Measurements from ENCODE around the gene GNA12. TPM values are rescaled to one million over a fixed set of nuclear protein-coding genes. Genes with fewer than 3 reads are reported as not detected.
A peak's percentile ranks its signal among the peaks of the same experiment; 100 is the strongest.

The GNA12 gene
- total and polyA plus RNA-seq, 2 experiments from 2014 or later = 11.2 to 13.8 TPM

DNA sequence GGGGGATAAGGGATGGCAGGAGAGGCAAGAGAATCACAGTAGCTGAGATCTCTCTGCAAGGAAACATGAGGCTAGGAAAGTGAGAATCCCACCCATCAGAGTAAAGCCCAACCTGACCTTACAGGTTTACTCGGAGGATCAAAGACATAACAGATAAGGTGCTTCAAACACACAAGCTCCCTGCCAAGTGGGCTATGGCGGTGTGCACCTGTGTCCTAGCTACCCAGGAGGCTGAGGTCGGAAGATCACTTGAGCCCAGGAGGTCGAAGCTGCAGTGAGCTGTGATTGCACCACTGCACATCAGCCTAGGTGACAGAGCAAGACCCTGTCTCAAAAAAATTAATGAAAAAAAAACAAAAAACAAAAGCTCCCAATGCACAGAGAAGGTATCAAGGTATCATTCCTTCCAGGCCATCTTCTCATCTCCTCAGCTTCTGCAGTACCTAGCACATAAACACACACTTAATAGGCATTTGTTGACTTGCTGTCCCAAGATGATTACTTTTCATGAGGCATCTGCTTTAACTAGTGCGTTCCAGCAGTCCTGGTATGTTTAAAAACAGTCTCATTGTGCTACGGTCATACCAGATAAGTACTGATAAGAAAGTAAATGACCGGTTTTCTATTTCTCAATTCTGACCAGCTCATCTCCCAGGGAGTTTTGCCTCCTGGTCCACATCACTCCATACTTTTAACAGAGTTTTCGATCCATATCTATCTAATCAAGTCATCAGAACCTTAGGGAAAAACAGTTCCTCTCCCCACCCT is 13.3 kb downstream of the GNA12 start:
- DNase-seq = no peak
- H2AFZ ChIP-seq = no peak overlapping the region
- 89 to 90% methylated on average over 8 of the region's 8 CpGs for WGBS, 2 experiments (ENCODE audit: low coverage in 1 of 2, low lambda C conversion rate in 2 of 2, missing lambda C conversion rate in 2 of 2)
- no peak overlapping the region for H3K27ac ChIP-seq
- no peaks in the 10 kb centered on the region for H3K9me3 ChIP-seq (ENCODE audit: low read depth)
- H3K27me3 ChIP-seq (replicated peaks; ENCODE audit: insufficient read depth) = no peaks in the 10 kb centered on the region
- no peaks in the 10 kb centered on the region for H3K9me2 ChIP-seq (ENCODE audit: insufficient read depth)
- H3K4me2 ChIP-seq (ENCODE audit: unreplicated experiment) = no peak overlapping the region
- no peak for TF ChIP-seq EZH2 (IDR thresholded peaks at IDR 0.05; ENCODE audit: insufficient read depth, poor library complexity, severe bottlenecking)
- no peak for TF ChIP-seq EZH2phosphoT487 (IDR thresholded peaks at IDR 0.05; ENCODE audit: insufficient read depth, low read depth)
- in situ Hi-C loops (cut with MboI) = no loop called here
- 0 out of 2 replicates have a peak, but pooled peaks cover 5% of the 10 kb centered on the region for H4K20me1 ChIP-seq (ENCODE audit: insufficient read depth)
- peaks cover 100% of the 10 kb centered on the region for H3K79me2 ChIP-seq (ENCODE audit: insufficient read depth)
- no peak overlapping the region for H3K4me3 ChIP-seq
- H3K4me1 ChIP-seq (ENCODE audit: insufficient read depth) = peaks cover 22% of the 10 kb centered on the region
- H3K9ac ChIP-seq = no peak overlapping the region
- H3K36me3 ChIP-seq (ENCODE audit: low read depth) = no peaks in the 10 kb centered on the region
- H3F3A ChIP-seq (ENCODE audit: insufficient read depth) = peaks cover 17% of the 10 kb centered on the region

GRCh38 chr7:2829040-2829439 is 15.1 kb downstream of the GNA12 start:
- DNase-seq = no peak
- Histone ChIP-seq H4K20me1 (ENCODE audit: insufficient read depth) (no peaks in the 10 kb centered on the region), H3F3A (ENCODE audit: insufficient read depth) (peaks cover 17% of the 10 kb centered on the region), H3K9me2 (ENCODE audit: insufficient read depth) (no peaks in the 10 kb centered on the region), H3K4me2 (ENCODE audit: unreplicated experiment) (no peak overlapping the region), H3K27me3 (replicated peaks; ENCODE audit: insufficient read depth) (no peaks in the 10 kb centered on the region), H3K9ac (no peak overlapping the region), H3K27ac (no peak overlapping the region), H3K9me3 (ENCODE audit: low read depth) (no peaks in the 10 kb centered on the region), H3K4me3 (no peak overlapping the region), H3K79me2 (ENCODE audit: insufficient read depth) (peaks cover 100% of the 10 kb centered on the region), H3K36me3 (ENCODE audit: low read depth) (no peaks in the 10 kb centered on the region), H2AFZ (no peak overlapping the region), H3K4me1 (ENCODE audit: insufficient read depth) (peaks cover 22% of the 10 kb centered on the region)
- 92 to 93% methylated on average over 5 of the region's 5 CpGs for WGBS, 2 experiments (ENCODE audit: low coverage in 1 of 2, low lambda C conversion rate in 2 of 2, missing lambda C conversion rate in 2 of 2)
- in situ Hi-C loops (cut with MboI) = no loop called here
- TF ChIP-seq EZH2phosphoT487 (IDR thresholded peaks at IDR 0.05; ENCODE audit: insufficient read depth, low read depth) = no peak
- TF ChIP-seq EZH2 (IDR thresholded peaks at IDR 0.05; ENCODE audit: insufficient read depth, poor library complexity, severe bottlenecking) = no peak

DNA sequence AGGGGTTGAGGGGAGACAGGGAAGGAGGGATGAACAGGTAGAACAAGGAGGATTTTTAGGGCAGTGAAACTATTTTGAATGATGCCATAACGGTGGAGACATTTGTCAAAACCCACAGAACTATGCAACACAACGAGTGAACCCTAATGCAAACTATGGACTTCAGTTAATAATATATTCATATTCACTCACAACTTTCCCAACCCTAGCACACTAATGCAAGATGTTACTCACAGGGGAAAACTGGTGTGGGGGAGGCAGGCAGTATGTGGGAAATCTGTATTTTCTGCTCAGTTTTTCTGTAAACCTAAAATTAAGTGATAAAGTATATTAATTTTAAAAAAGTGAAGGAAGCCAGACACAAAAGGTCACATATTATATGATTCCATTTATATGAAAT is 17.3 kb downstream of the GNA12 start:
- Histone ChIP-seq H3K4me3 (no peak overlapping the region), H2AFZ (no peak overlapping the region), H3K9me2 (ENCODE audit: insufficient read depth) (no peaks in the 10 kb centered on the region), H3K9me3 (ENCODE audit: low read depth) (no peaks in the 10 kb centered on the region), H3K27me3 (replicated peaks; ENCODE audit: insufficient read depth) (no peaks in the 10 kb centered on the region), H3K36me3 (ENCODE audit: low read depth) (no peaks in the 10 kb centered on the region), H3F3A (ENCODE audit: insufficient read depth) (peaks cover 35% of the 10 kb centered on the region), H4K20me1 (ENCODE audit: insufficient read depth) (no peaks in the 10 kb centered on the region), H3K27ac (peak overlapping the region; percentile 20; the same call in 1 of the 2 replicates), H3K4me1 (ENCODE audit: insufficient read depth) (peaks cover 43% of the 10 kb centered on the region), H3K79me2 (ENCODE audit: insufficient read depth) (peaks cover 96% of the 10 kb centered on the region), H3K9ac (peak overlapping the region; percentile 14; the same call in 1 of the 2 replicates), H3K4me2 (ENCODE audit: unreplicated experiment) (peak overlapping the region; percentile 20)
- DNase-seq = peak; percentile 62
- TF ChIP-seq EZH2phosphoT487 (IDR thresholded peaks at IDR 0.05; ENCODE audit: insufficient read depth, low read depth) (no peak), EZH2 (IDR thresholded peaks at IDR 0.05; ENCODE audit: insufficient read depth, poor library complexity, severe bottlenecking) (no peak)
- in situ Hi-C loops (cut with MboI) = no loop called here
- 43 to 44% methylated on average over 2 of the region's 2 CpGs for WGBS, 2 experiments (ENCODE audit: low coverage in 1 of 2, low lambda C conversion rate in 2 of 2, missing lambda C conversion rate in 2 of 2)

- no peak for DNase-seq
Observed at GRCh38 chr7:2825559-2826227, 18.4 kb downstream of the GNA12 start.

More at GRCh38 chr7:2825559-2826227, 18.4 kb downstream of the GNA12 start:
- H3K4me3 ChIP-seq = no peak overlapping the region
- no peaks in the 10 kb centered on the region for H3K9me2 ChIP-seq (ENCODE audit: insufficient read depth)
- no peaks in the 10 kb centered on the region for H3K9me3 ChIP-seq (ENCODE audit: low read depth)
- H4K20me1 ChIP-seq (ENCODE audit: insufficient read depth) = no peaks in the 10 kb centered on the region
- 95 to 96% methylated on average over 20 of the region's 20 CpGs for WGBS, 2 experiments (ENCODE audit: low coverage in 1 of 2, low lambda C conversion rate in 2 of 2, missing lambda C conversion rate in 2 of 2)
- no peak overlapping the region for H3K9ac ChIP-seq
- H3K4me2 ChIP-seq (ENCODE audit: unreplicated experiment) = no peak overlapping the region
- H3K27me3 ChIP-seq (replicated peaks; ENCODE audit: insufficient read depth) = no peaks in the 10 kb centered on the region
- H3K79me2 ChIP-seq (ENCODE audit: insufficient read depth) = peaks cover 85% of the 10 kb centered on the region
- H3F3A ChIP-seq (ENCODE audit: insufficient read depth) = peaks cover 46% of the 10 kb centered on the region
- H3K36me3 ChIP-seq (ENCODE audit: low read depth) = no peaks in the 10 kb centered on the region
- H2AFZ ChIP-seq = no peak overlapping the region
- H3K27ac ChIP-seq = no peak overlapping the region
- no peak for TF ChIP-seq EZH2phosphoT487 (IDR thresholded peaks at IDR 0.05; ENCODE audit: insufficient read depth, low read depth)
- TF ChIP-seq EZH2 (IDR thresholded peaks at IDR 0.05; ENCODE audit: insufficient read depth, poor library complexity, severe bottlenecking) = no peak
- in situ Hi-C loops (cut with MboI) = no loop called here
- H3K4me1 ChIP-seq (ENCODE audit: insufficient read depth) = peaks cover 53% of the 10 kb centered on the region

All from GM23248 (cell line).